ENCODE data around the gene YTHDC1. TPM values are rescaled to one million over a fixed set of nuclear protein-coding genes. Genes with fewer than 3 reads are reported as not detected.
A peak's percentile ranks its signal among the peaks of the same experiment; 100 is the strongest.

Gene YTHDC1
- total and polyA plus RNA-seq, 2 of the 13 experiments (the other 11 are each of a cell fraction or from before 2014, with no cell fraction given), result 37.3 to 56.8 TPM

DNA sequence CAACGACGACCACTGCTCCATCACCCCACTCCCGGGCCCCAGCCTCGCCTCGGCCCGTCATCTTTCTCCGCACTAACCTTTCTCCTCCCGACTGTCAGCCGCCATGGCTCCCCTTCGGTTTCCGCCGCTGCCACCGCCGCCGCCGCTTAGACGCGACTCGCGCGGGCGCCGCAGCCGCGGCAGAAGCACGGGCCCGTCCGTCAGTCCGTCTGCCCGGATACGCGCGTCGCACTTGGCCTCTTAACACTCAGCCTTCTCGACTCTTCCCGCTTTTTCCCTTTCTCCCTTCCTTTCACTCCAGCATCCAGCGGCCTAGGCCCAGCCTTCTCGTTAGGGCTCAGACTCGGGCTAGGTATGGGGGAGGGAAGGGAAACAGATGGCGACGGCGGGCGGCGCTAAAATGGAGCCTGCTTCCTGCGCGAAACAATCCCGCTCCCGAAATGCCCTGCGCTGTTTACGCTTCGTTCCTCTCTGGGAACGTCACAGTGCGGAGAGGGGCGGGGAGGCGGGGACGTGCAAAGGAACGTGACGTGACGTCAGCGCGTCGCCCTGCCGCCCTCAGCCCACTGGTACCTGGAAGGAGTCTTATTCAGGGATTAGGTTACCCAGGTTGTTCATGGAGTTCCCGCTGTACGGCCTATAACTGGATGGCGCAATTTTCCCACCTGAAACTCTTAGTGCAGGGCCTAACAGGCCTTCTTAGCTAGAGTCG lies at the start of gene YTHDC1 (continued):
- TF ChIP-seq BRD4 (CRISPR knock-in tag; IDR thresholded peaks at IDR 0.05), result peak; percentile 86
- no peak for TF ChIP-seq CC2D1A (CRISPR knock-in tag; IDR thresholded peaks at IDR 0.05)
- TF ChIP-seq KAT7 (CRISPR knock-in tag; IDR thresholded peaks at IDR 0.05; ENCODE audit: borderline replicate concordance), result peak; percentile 84
- TF ChIP-seq, protein P1, sequence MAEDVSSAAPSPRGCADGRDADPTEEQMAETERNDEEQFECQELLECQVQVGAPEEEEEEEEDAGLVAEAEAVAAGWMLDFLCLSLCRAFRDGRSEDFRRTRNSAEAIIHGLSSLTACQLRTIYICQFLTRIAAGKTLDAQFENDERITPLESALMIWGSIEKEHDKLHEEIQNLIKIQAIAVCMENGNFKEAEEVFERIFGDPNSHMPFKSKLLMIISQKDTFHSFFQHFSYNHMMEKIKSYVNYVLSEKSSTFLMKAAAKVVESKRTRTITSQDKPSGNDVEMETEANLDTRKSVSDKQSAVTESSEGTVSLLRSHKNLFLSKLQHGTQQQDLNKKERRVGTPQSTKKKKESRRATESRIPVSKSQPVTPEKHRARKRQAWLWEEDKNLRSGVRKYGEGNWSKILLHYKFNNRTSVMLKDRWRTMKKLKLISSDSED (CRISPR knock-in tag; IDR thresholded peaks at IDR 0.05), result peak; percentile 75; the same call in 1 of the 2 replicates
- no peak for TF ChIP-seq ZFP36L2 (CRISPR knock-in tag; IDR thresholded peaks at IDR 0.05)
- TF ChIP-seq ZZZ3 (CRISPR knock-in tag; IDR thresholded peaks at IDR 0.05; ENCODE audit: borderline replicate concordance), result peak; percentile 98; the same call in 1 of the 2 replicates
- peak; percentile 31; the same call in 1 of the 2 replicates for TF ChIP-seq CREBL2 (CRISPR knock-in tag; IDR thresholded peaks at IDR 0.05; ENCODE audit: borderline replicate concordance)
- TF ChIP-seq CBFB (CRISPR knock-in tag; IDR thresholded peaks at IDR 0.05), result no peak
- peak; percentile 90; the same call in 1 of the 2 replicates for TF ChIP-seq ZNF761 (CRISPR knock-in tag; conservative IDR thresholded peaks at IDR 0.05)
- TF ChIP-seq MAFG (CRISPR knock-in tag; IDR thresholded peaks at IDR 0.05), result no peak
- peak; percentile 51; the same call in 1 of the 2 replicates for TF ChIP-seq ZNF777 (CRISPR knock-in tag; IDR thresholded peaks at IDR 0.05)
- 0 out of 2 replicates have a peak, but pooled peaks have one; percentile 38 for TF ChIP-seq SMYD3 (CRISPR knock-in tag; IDR thresholded peaks at IDR 0.05)
- TF ChIP-seq, protein P2, sequence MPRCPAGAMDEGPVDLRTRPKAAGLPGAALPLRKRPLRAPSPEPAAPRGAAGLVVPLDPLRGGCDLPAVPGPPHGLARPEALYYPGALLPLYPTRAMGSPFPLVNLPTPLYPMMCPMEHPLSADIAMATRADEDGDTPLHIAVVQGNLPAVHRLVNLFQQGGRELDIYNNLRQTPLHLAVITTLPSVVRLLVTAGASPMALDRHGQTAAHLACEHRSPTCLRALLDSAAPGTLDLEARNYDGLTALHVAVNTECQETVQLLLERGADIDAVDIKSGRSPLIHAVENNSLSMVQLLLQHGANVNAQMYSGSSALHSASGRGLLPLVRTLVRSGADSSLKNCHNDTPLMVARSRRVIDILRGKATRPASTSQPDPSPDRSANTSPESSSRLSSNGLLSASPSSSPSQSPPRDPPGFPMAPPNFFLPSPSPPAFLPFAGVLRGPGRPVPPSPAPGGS (CRISPR knock-in tag; IDR thresholded peaks at IDR 0.05), result peak; percentile 69
- 0 out of 2 replicates have a peak, but pooled peaks have one; percentile 13 for TF ChIP-seq KLF13 (CRISPR knock-in tag; IDR thresholded peaks at IDR 0.05)
- TF ChIP-seq ZBTB21 (CRISPR knock-in tag; IDR thresholded peaks at IDR 0.05), result peak; percentile 85
- 0 out of 2 replicates have a peak, but pooled peaks have one; percentile 16 for TF ChIP-seq ZFP1 (CRISPR knock-in tag; IDR thresholded peaks at IDR 0.05)
- peak; percentile 62 for TF ChIP-seq HDAC2 (CRISPR knock-in tag; IDR thresholded peaks at IDR 0.05)
- peak; percentile 93; the same call in 1 of the 2 replicates for TF ChIP-seq REL (CRISPR knock-in tag; conservative IDR thresholded peaks at IDR 0.05)
- peak; percentile 83; the same call in 1 of the 2 replicates for TF ChIP-seq ZNF678 (CRISPR knock-in tag; IDR thresholded peaks at IDR 0.05)
- no peak for TF ChIP-seq ZNF354B (CRISPR knock-in tag; IDR thresholded peaks at IDR 0.05)
- TF ChIP-seq FOXM1 (CRISPR knock-in tag; IDR thresholded peaks at IDR 0.05), result 0 out of 2 replicates have a peak, but pooled peaks have one; percentile 25
- TF ChIP-seq ISL2 (CRISPR knock-in tag; IDR thresholded peaks at IDR 0.05), result peak; percentile 68
- TF ChIP-seq ZNF282 (IDR thresholded peaks at IDR 0.05; ENCODE audit: partially characterized antibody), result no peak
- TF ChIP-seq ZNF766 (CRISPR knock-in tag; IDR thresholded peaks at IDR 0.05; ENCODE audit: borderline replicate concordance), result no peak; the same call in 1 of the 2 replicates
- TF ChIP-seq ZNF224 (CRISPR knock-in tag; IDR thresholded peaks at IDR 0.05), result peak; percentile 97
- TF ChIP-seq ZBTB42 (CRISPR knock-in tag; IDR thresholded peaks at IDR 0.05), result no peak
- TF ChIP-seq MTF2 (CRISPR knock-in tag; IDR thresholded peaks at IDR 0.05; ENCODE audit: borderline replicate concordance), result no peak
- 0 out of 2 replicates have a peak, but pooled peaks have one; percentile 34 for TF ChIP-seq ZSCAN25 (CRISPR knock-in tag; IDR thresholded peaks at IDR 0.05)
- TF ChIP-seq ZBTB2 (CRISPR knock-in tag; IDR thresholded peaks at IDR 0.05; ENCODE audit: low read depth), result peak; percentile 77
